Fibroblast of skin of right biceps (primary cell): ENCODE data around the gene ARHGEF19.
"Not testable (repeated sequence)": the region's sequence is repeated elsewhere in the genome, so short reads cannot be mapped to it uniquely, and the experiment has no call there.

Source experiments
- DNase-seq: peaks from one replicate; pipeline ENCODE4 v3.0.0-alpha.2; 2013

Gene ARHGEF19

GRCh38 chr1:16212251-16212961, at the start of gene ARHGEF19:
Gene ARHGEF19 (minus strand): TSS chr1:16212652. CDS start chr1:16209054, 3,598 bp downstream.
- no peak for DNase-seq

- DNase-seq: no peak
These were observed 49.6 kb upstream of the ARHGEF19 start for GRCh38 chr1:16262067-16262466.

- DNase-seq: peak; percentile 81
These were observed 48.4 kb upstream of the ARHGEF19 start for GRCh38 chr1:16260814-16261213.

- no peak for DNase-seq
These were observed 46.2 kb upstream of the ARHGEF19 start for GRCh38 chr1:16258591-16259135.

GRCh38 chr1:16257968-16258367, 45.5 kb upstream of the ARHGEF19 start:
- DNase-seq: no peak

GRCh38 chr1:16257556-16257955, 45.1 kb upstream of the ARHGEF19 start:
- not testable (repeated sequence) for DNase-seq

GRCh38 chr1:16256478-16256877, 44.0 kb upstream of the ARHGEF19 start:
- no peak for DNase-seq

- DNase-seq: no peak
These were observed 41.9 kb upstream of the ARHGEF19 start for GRCh38 chr1:16254263-16254928.

- no peak for DNase-seq
These were observed 41.0 kb upstream of the ARHGEF19 start for GRCh38 chr1:16253332-16253922.

- DNase-seq: no peak
These were observed 40.5 kb upstream of the ARHGEF19 start for GRCh38 chr1:16252912-16253311.

- no peak for DNase-seq
These were observed 38.9 kb upstream of the ARHGEF19 start for GRCh38 chr1:16251381-16251780.

- DNase-seq: peak; percentile 59
These were observed 38.2 kb upstream of the ARHGEF19 start for GRCh38 chr1:16250524-16251251.

- peak; percentile 31 for DNase-seq
These were observed 37.3 kb upstream of the ARHGEF19 start for GRCh38 chr1:16249596-16250241.

- DNase-seq: peak; percentile 75
These were observed 36.4 kb upstream of the ARHGEF19 start for GRCh38 chr1:16248603-16249516.

GRCh38 chr1:16248007-16248436, 35.6 kb upstream of the ARHGEF19 start:
- DNase-seq: no peak

GRCh38 chr1:16247441-16247840, 35.0 kb upstream of the ARHGEF19 start:
- DNase-seq: no peak

- DNase-seq: no peak
These were observed 34.5 kb upstream of the ARHGEF19 start for GRCh38 chr1:16246961-16247360.

GRCh38 chr1:16246239-16246638, 33.8 kb upstream of the ARHGEF19 start:
- DNase-seq: not testable (repeated sequence)

- DNase-seq: no peak
These were observed 33.2 kb upstream of the ARHGEF19 start for GRCh38 chr1:16245476-16246196.

GRCh38 chr1:16244650-16245285, 32.3 kb upstream of the ARHGEF19 start:
- DNase-seq: no peak
